Breast epithelium (tissue), 4 donors: ENCODE results near the gene THRSP. TPM values are rescaled to one million over a fixed set of nuclear protein-coding genes. Genes with fewer than 3 reads are reported as not detected.
"Not testable (repeated sequence)": the region's sequence is repeated elsewhere in the genome, so short reads cannot be mapped to it uniquely, and the experiment has no call there.

ENCODE experiments used
- DNase-seq, 2 donors: peaks; one replicate each; pipeline ENCODE4 v3.0.0-alpha.2; 2019; ENCODE audit warnings: low spot score in 2 of 2
- H3K27ac ChIP-seq, 2 donors: fragments of 200-600 bp; sonication (generic) in 1 of 2; one replicate each; pipeline ENCODE4 v1.5.1; 2016 to 2019; ENCODE audit warnings: mild to moderate bottlenecking in 1 of 2
- H3K27me3 ChIP-seq, 2 donors: fragments of 200-600 bp; sonication (generic) in 1 of 2; one replicate each; pipeline versions ENCODE4 v1.5.1 to v1.6.0; 2017 to 2019; ENCODE audit warnings: control low read depth in 1 of 2, mild to moderate bottlenecking in 1 of 2
- H3K36me3 ChIP-seq: fragments of 200-600 bp; one replicate; pipeline ENCODE4 v1.5.1; 2019
- H3K4me1 ChIP-seq, 2 donors: fragments of 200-600 bp; sonication (generic); one replicate each; pipeline ENCODE4 v1.5.1; 2016 to 2019; ENCODE audit warnings: control low read depth in 1 of 2
- H3K4me3 ChIP-seq, 3 donors: fragments of 200-600 bp; sonication (generic); 1 replicate in 2 of 3; 2 replicates in 1 of 3; pipeline ENCODE4 v1.5.1; 2016 to 2019; ENCODE audit warnings: mild to moderate bottlenecking in 3 of 3, moderate library complexity in 2 of 3
- H3K9me3 ChIP-seq, 2 donors: fragments of 200-600 bp; sonication (generic) in 1 of 2; one replicate each; pipeline ENCODE4 v1.5.1; 2016 to 2019; ENCODE audit warnings: control low read depth in 1 of 2
- CTCF ChIP-seq, 3 donors: fragments of 450-650 bp; IDR thresholded peaks; one replicate each; pipeline ENCODE4 v1.5.1; 2016 to 2017; ENCODE audit warnings: antibody characterized with exemption in 3 of 3, mild to moderate bottlenecking in 3 of 3, moderate library complexity in 3 of 3
- POLR2A ChIP-seq: fragments of 450-650 bp; IDR thresholded peaks from one replicate; pipeline ENCODE4 v1.6.1; 2016; ENCODE audit warnings: antibody characterized with exemption, mild to moderate bottlenecking, moderate library complexity
- POLR2AphosphoS5 ChIP-seq, 3 donors: sonication (generic); formaldehyde crosslinking; IDR thresholded peaks; one replicate each; pipeline ENCODE4 v1.6.1; 2017; ENCODE audit warnings: antibody characterized with exemption in 3 of 3
- intact Hi-C: fragments of 100-400 bp; cut with DNase I; formaldehyde crosslinking; loops from one replicate; pipeline ENCODE4 v1.15.1; 2023; ENCODE audit warnings: low total_unique reads
- total RNA-seq, 3 donors: library from RNA; depleted of rRNA; stranded (reverse); fragments of >200 nt; gene quantifications; one replicate each; pipeline ENCODE4 v1.1.0, GENCODE V29; 2016

The THRSP gene
- total RNA-seq = 10 to 100 TPM in 1 of 3 donors, 1 to 10 TPM in 2; 1.6 to 74.9 (median 5.7) TPM

- no peaks in the 10 kb centered on the region for H3K36me3 ChIP-seq
- intact Hi-C loops = no loop called here
- no peak for DNase-seq
- no peak for TF ChIP-seq POLR2AphosphoS5 (IDR thresholded peaks at IDR 0.05)
- TF ChIP-seq CTCF (IDR thresholded peaks at IDR 0.05) = no peak
- no peak for TF ChIP-seq POLR2A
- H3K27ac ChIP-seq = peak within 1 kb of the TSS; percentile 43 to 76
- H3K9me3 ChIP-seq = no peaks in the 10 kb centered on the region
- no peaks in the 10 kb centered on the region for H3K27me3 ChIP-seq
- H3K4me3 ChIP-seq = peak within 1 kb of the TSS in 1 of 3 donors; percentile 12
- peaks cover 0 to 12% of the 10 kb centered on the region in 2 donors for H3K4me1 ChIP-seq
Observed at GRCh38 chr11:78063440-78064181, at the start of gene THRSP. Gene THRSP (plus strand): TSS chr11:78063861. CDS start chr11:78063882, 21 bp downstream.

- H3K27ac ChIP-seq, H3K27me3 ChIP-seq, H3K36me3 ChIP-seq, H3K4me1 ChIP-seq, intact Hi-C loops, H3K9me3 ChIP-seq, H3K4me3 ChIP-seq, DNase-seq: not testable (repeated sequence)
Observed at GRCh38 chr11:78014937-78015520, 48.6 kb upstream of the THRSP start.

GRCh38 chr11:78015878-78016277 lies 47.8 kb upstream of the THRSP start:
- no peak overlapping the region for H3K4me3 ChIP-seq
- H3K4me1 ChIP-seq = no peaks in the 10 kb centered on the region
- intact Hi-C loops = no loop called here
- H3K27me3 ChIP-seq = no peaks in the 10 kb centered on the region
- H3K36me3 ChIP-seq = no peaks in the 10 kb centered on the region
- DNase-seq = no peak
- no peak for TF ChIP-seq CTCF (IDR thresholded peaks at IDR 0.05)
- no peak for TF ChIP-seq POLR2A
- no peak for TF ChIP-seq POLR2AphosphoS5 (IDR thresholded peaks at IDR 0.05)
- no peak overlapping the region for H3K27ac ChIP-seq
- H3K9me3 ChIP-seq = no peaks in the 10 kb centered on the region

GRCh38 chr11:78019808-78020207 lies 43.9 kb upstream of the THRSP start:
- no peaks in the 10 kb centered on the region for H3K36me3 ChIP-seq
- H3K4me1 ChIP-seq = no peaks in the 10 kb centered on the region
- intact Hi-C loops = no loop called here
- H3K9me3 ChIP-seq = no peaks in the 10 kb centered on the region
- H3K4me3 ChIP-seq = no peak overlapping the region
- TF ChIP-seq POLR2A = no peak
- TF ChIP-seq CTCF (IDR thresholded peaks at IDR 0.05) = no peak
- TF ChIP-seq POLR2AphosphoS5 (IDR thresholded peaks at IDR 0.05) = no peak
- no peaks in the 10 kb centered on the region for H3K27me3 ChIP-seq
- H3K27ac ChIP-seq = peak overlapping the region in 1 of 2 donors; percentile 40
- no peak for DNase-seq

- Histone ChIP-seq H3K27ac (peak overlapping the region in 1 of 2 donors; percentile 40), H3K27me3 (no peaks in the 10 kb centered on the region), H3K4me3 (no peak overlapping the region), H3K36me3 (no peaks in the 10 kb centered on the region), H3K4me1 (no peaks in the 10 kb centered on the region), H3K9me3 (no peaks in the 10 kb centered on the region)
- no peak for DNase-seq
- intact Hi-C loops = no loop called here
- TF ChIP-seq POLR2A (no peak), POLR2AphosphoS5 (IDR thresholded peaks at IDR 0.05) (no peak), CTCF (IDR thresholded peaks at IDR 0.05) (no peak)
Observed at GRCh38 chr11:78020246-78020645, 43.4 kb upstream of the THRSP start.
